ENCODE results near the gene DST.

DNA sequence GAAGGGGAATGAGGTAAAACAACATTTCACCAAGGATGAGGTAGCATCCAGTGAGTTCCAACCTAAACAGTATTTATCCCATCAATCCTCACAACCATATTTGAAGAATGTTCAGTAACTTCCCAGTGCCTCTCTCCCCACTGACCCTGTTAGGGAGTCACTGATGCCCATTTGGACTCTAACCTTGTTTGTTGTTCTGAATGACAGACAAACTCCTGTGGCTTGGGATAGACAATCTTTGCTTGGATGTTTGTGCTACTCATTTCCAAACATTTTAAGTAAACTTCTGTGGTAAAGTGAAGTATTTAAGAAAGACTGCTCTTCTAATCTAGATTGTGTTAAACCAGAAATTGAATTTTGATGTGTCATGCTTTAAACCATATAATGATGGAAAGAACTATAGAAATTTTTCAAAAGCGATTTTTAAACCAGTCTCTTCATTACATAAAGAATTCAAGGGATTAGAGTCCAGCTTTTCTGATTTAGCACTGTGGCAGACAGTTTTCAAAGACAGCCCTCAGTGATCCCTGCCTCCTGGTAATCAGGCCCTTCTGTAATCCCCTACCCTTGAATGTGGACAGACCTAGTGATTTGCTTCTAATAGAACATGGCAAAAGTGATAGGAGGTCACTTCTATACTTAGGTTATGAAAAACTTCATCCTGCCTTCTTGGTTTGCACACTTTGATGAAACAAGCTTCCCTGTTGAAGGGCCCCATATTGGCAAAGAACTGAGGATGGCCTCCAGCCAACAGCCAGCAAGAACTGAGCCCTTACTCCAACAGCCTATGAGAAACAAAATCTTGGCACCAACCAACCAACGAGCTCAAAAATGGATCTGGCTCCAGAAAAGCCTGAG, 191.6 kb downstream of the DST start:
- TF ChIP-seq CTCF (IDR thresholded peaks at IDR 0.05; ENCODE audit: insufficient read depth, low read length) (no peak), SPI1 (IDR thresholded peaks at IDR 0.05; ENCODE audit: borderline replicate concordance, low read depth) (no peak), POLR2AphosphoS5 (IDR thresholded peaks at IDR 0.05; ENCODE audit: low read depth) (no peak), REST (IDR thresholded peaks at IDR 0.05; ENCODE audit: insufficient replicate concordance, low read depth) (no peak), GABPA (IDR thresholded peaks at IDR 0.05; ENCODE audit: low read depth) (no peak)
